Memory B cell (primary cell): ENCODE measurements around the gene CCDC82.

Experiments
- ATAC-seq: fragments of 150-1000 bp; cut with Tn5 transposase; 2 replicates; pipeline ENCODE4 v1.10.0; 2021; ENCODE audit warnings: low read depth, mild to moderate bottlenecking, moderate library complexity
- DNase-seq, 2 donors: peaks; one replicate each; pipeline ENCODE4 v3.0.0; 2022; ENCODE audit warnings: low spot score in 2 of 2
- H3K27ac Mint-ChIP-seq: one replicate; pipeline ENCODE4 v1.8.0; 2022; ENCODE audit warnings: mild to moderate bottlenecking, moderate library complexity, mixed read lengths
- H3K27me3 Mint-ChIP-seq: one replicate; pipeline ENCODE4 v1.8.0; 2022; ENCODE audit warnings: mixed read lengths
- H3K36me3 Mint-ChIP-seq: one replicate; pipeline ENCODE4 v1.8.0; 2022; ENCODE audit warnings: mild to moderate bottlenecking, mixed read lengths
- H3K4me1 Mint-ChIP-seq: one replicate; pipeline ENCODE4 v1.8.0; 2022; ENCODE audit warnings: mixed read lengths
- H3K4me3 Mint-ChIP-seq: one replicate; pipeline ENCODE4 v1.8.0; 2022; ENCODE audit warnings: mild to moderate bottlenecking, moderate library complexity, mixed read lengths
- H3K9me3 Mint-ChIP-seq: one replicate; pipeline ENCODE4 v1.8.0; 2022; ENCODE audit warnings: mixed read lengths

CCDC82 gene

DNA sequence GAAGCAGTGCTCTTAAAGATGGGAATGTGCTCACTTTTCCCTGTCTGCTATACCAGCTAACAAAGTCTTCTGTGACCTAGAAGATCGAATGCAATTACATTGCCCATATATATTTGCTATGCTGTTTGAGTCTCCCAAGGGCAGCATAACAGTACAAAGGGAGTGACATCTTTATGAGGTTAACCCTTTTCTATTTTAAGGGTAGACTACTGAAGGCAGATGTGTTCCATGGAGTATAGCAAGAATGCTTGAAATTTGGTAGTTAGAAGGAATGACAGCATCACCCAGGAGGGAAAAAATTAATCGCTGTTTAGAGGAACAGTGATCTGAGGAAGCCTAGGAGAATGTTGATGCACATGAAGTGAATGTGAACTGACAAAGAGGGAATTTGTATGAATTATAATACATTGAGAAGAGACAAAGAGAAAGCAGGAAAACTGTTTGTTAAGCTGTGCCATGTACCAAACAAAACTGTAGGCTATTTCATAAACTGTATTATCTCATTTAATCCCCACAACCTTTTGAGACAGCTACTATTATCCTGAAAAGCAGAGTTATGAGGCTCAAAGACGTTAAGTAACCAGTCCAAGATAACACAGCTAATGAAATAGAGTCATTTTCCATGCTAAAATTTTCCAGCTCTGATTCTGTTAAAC, 59.7 kb downstream of the CCDC82 start:
- ATAC-seq (no peak), DNase-seq (no peak)
- no peaks in the 10 kb centered on the region for H3K27me3 Mint-ChIP-seq

GRCh38 chr11:96329419-96329818, 60.3 kb downstream of the CCDC82 start:
- no peaks in the 10 kb centered on the region for H3K27me3 Mint-ChIP-seq
- no peaks in the 10 kb centered on the region for H3K9me3 Mint-ChIP-seq
- no peak for ATAC-seq
- no peak overlapping the region for H3K4me3 Mint-ChIP-seq
- no peak for DNase-seq
- peaks cover 31% of the 10 kb centered on the region for H3K4me1 Mint-ChIP-seq
- peaks cover 11% of the 10 kb centered on the region for H3K36me3 Mint-ChIP-seq
- H3K27ac Mint-ChIP-seq, result no peak overlapping the region

More for the DNA sequence above, 59.7 kb downstream of the CCDC82 start:
- Mint-ChIP-seq H3K9me3 (no peaks in the 10 kb centered on the region), H3K27ac (no peak overlapping the region), H3K36me3 (peaks cover 11% of the 10 kb centered on the region), H3K4me1 (peaks cover 32% of the 10 kb centered on the region), H3K4me3 (no peak overlapping the region)

DNA sequence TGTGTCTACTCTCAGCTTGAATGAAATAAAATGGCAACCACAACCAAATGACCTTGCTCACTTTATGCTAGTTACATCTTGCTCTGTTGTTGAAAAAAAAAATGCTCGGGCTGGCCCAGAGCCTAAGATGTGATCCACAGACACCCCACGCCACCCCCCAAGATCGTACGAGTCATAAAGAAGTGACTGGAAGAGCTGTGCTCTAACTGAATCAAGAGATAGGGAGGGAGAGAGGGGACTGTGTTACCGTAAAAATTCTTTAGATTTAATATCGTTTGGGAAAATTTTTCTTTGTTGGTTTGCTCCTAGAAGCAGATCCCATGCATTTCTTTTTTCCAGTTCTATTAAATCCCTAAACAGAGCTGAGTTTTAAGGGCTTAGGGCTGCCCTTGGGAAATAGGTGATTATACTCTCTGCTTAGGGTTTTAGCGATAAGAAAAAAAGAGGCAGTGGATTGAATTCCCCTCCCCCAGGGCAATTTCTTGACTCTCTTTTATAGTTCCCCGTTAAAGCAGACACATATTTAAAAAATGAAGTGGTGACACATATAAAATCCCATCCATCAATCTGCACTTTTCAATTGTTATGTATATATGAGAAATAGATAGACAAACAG, 61.2 kb downstream of the CCDC82 start:
- Mint-ChIP-seq H3K4me3 (no peak overlapping the region), H3K36me3 (peaks cover 13% of the 10 kb centered on the region), H3K9me3 (no peaks in the 10 kb centered on the region), H3K27ac (no peak overlapping the region), H3K4me1 (peaks cover 31% of the 10 kb centered on the region), H3K27me3 (no peaks in the 10 kb centered on the region)
- DNase-seq (no peak), ATAC-seq (no peak)

- Mint-ChIP-seq H3K36me3 (peaks cover 21% of the 10 kb centered on the region), H3K27ac (no peak overlapping the region), H3K4me1 (peaks cover 28% of the 10 kb centered on the region), H3K4me3 (no peak overlapping the region), H3K9me3 (no peaks in the 10 kb centered on the region), H3K27me3 (no peaks in the 10 kb centered on the region)
- ATAC-seq (no peak), DNase-seq (no peak)
Observed at GRCh38 chr11:96326959-96327358, 62.8 kb downstream of the CCDC82 start.

DNA sequence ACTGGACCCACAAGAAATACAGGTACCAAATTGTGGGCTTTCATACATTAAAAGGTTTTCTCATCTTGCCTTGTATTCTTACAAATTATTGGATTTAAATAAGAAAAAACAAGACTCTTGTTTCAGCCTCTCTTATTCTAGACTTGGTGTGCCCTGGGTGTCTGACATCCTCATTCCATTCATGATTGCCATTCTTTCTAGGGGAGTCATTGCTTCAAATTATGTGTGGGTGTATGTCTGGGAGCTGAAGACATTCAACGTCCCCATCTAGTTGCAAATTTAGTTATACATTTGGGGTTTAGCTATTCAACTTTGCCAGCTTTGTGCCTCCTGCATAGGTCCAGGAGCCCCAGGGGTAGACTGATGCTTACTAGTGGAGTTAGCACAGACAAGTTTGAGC, 64.8 kb downstream of the CCDC82 start:
- H3K27ac Mint-ChIP-seq, result peak overlapping the region; percentile 53
- H3K4me1 Mint-ChIP-seq, result peaks cover 26% of the 10 kb centered on the region
- H3K9me3 Mint-ChIP-seq, result no peaks in the 10 kb centered on the region
- no peak for DNase-seq
- H3K27me3 Mint-ChIP-seq, result no peaks in the 10 kb centered on the region
- peaks cover 20% of the 10 kb centered on the region for H3K36me3 Mint-ChIP-seq
- no peak overlapping the region for H3K4me3 Mint-ChIP-seq
- ATAC-seq, result no peak

GRCh38 chr11:96323642-96323985, 66.1 kb downstream of the CCDC82 start:
- Mint-ChIP-seq H3K4me3 (no peak overlapping the region), H3K36me3 (peaks cover 14% of the 10 kb centered on the region), H3K4me1 (peaks cover 26% of the 10 kb centered on the region), H3K9me3 (no peaks in the 10 kb centered on the region), H3K27ac (no peak overlapping the region), H3K27me3 (no peaks in the 10 kb centered on the region)
- ATAC-seq (no peak), DNase-seq (no peak)

DNA sequence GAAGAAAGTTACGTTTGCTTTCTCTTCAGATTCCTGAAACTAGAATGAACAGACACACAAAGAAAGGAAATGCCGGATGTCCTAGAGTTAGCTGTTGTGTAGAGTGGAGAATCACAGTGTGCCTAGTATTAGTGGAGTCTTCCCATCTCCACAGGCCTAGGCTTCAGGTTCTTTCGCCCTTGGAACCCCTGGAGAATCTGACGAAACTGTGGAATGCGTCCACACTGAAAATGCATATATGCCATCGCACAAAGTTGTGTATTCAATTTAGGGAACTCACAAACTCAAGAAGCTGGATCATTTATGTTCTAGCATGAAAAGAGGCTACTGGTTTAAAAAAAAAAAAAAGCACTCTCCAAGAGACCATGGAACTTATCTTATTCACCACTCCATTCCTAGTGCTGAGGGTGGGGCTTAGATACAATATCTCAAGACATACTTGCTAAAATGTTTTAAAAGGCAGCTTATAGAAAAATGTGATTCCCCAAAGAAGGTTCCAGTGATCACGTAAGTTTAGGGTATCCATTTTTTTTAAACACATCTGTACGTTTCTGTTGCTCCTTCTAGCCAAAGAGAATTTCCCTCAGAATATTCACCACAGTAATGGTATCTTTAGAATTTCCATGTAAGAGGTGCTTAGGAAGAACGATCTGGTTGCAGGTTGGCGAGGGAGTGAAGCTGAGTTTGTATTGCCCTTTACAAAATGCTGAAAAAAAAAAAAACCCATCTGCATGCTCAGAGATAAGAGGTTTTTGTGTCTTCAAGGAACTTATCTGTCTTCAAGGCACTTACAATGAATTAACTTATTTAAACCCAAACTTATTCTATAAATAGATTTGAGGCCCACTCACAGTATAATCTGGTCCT, 66.7 kb downstream of the CCDC82 start:
- Mint-ChIP-seq H3K36me3 (peaks cover 14% of the 10 kb centered on the region), H3K27me3 (no peaks in the 10 kb centered on the region), H3K4me1 (peaks cover 26% of the 10 kb centered on the region), H3K4me3 (no peak overlapping the region), H3K27ac (no peak overlapping the region), H3K9me3 (no peaks in the 10 kb centered on the region)
- no peak for ATAC-seq
- no peak for DNase-seq

DNA sequence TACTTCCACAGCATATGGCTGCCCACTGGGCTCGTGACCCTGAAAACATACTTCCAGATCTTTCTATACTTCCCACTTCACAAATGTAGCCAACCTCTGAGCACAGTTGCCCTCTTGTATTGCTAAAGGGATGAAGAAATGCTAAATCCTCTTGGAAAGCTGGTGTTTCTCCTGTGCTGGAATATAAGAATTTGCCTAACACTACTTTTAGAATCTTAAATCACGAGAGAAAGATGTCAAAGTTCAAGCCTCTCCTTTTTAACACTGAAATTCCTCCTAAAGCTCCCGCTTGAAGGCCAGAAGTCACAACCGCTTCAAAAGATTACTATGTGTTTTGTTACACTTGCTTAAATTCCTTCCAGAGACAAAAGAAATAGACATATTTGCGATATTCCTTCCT, 68.6 kb downstream of the CCDC82 start:
- Mint-ChIP-seq H3K4me1 (peaks cover 31% of the 10 kb centered on the region), H3K36me3 (peaks cover 25% of the 10 kb centered on the region), H3K9me3 (no peaks in the 10 kb centered on the region), H3K27me3 (no peaks in the 10 kb centered on the region), H3K27ac (no peak overlapping the region), H3K4me3 (no peak overlapping the region)
- DNase-seq (no peak), ATAC-seq (no peak)

GRCh38 chr11:96319898-96320656, 69.6 kb downstream of the CCDC82 start:
- Mint-ChIP-seq H3K4me1 (peaks cover 28% of the 10 kb centered on the region), H3K27me3 (no peaks in the 10 kb centered on the region), H3K9me3 (no peaks in the 10 kb centered on the region), H3K27ac (no peak overlapping the region), H3K4me3 (no peak overlapping the region), H3K36me3 (peaks cover 26% of the 10 kb centered on the region)
- DNase-seq (no peak), ATAC-seq (no peak)

- no peak for ATAC-seq
Observed at GRCh38 chr11:96318850-96319249, 70.9 kb downstream of the CCDC82 start.

GRCh38 chr11:96318399-96318798, 71.3 kb downstream of the CCDC82 start:
- no peak for ATAC-seq
- H3K4me3 Mint-ChIP-seq, result no peak overlapping the region
- H3K36me3 Mint-ChIP-seq, result peaks cover 24% of the 10 kb centered on the region
- H3K9me3 Mint-ChIP-seq, result no peaks in the 10 kb centered on the region
- DNase-seq, result no peak
- H3K4me1 Mint-ChIP-seq, result peaks cover 39% of the 10 kb centered on the region
- H3K27me3 Mint-ChIP-seq, result no peaks in the 10 kb centered on the region
- no peak overlapping the region for H3K27ac Mint-ChIP-seq

More at GRCh38 chr11:96318850-96319249, 70.9 kb downstream of the CCDC82 start:
- no peaks in the 10 kb centered on the region for H3K9me3 Mint-ChIP-seq
- no peaks in the 10 kb centered on the region for H3K27me3 Mint-ChIP-seq
- H3K27ac Mint-ChIP-seq, result no peak overlapping the region
- H3K4me1 Mint-ChIP-seq, result peaks cover 38% of the 10 kb centered on the region
- no peak for DNase-seq
- peaks cover 24% of the 10 kb centered on the region for H3K36me3 Mint-ChIP-seq
- H3K4me3 Mint-ChIP-seq, result no peak overlapping the region

- DNase-seq, result no peak
- peaks cover 43% of the 10 kb centered on the region for H3K4me1 Mint-ChIP-seq
- no peak overlapping the region for H3K4me3 Mint-ChIP-seq
- peaks cover 21% of the 10 kb centered on the region for H3K36me3 Mint-ChIP-seq
- ATAC-seq, result no peak
- H3K9me3 Mint-ChIP-seq, result no peaks in the 10 kb centered on the region
- H3K27ac Mint-ChIP-seq, result no peak overlapping the region
- no peaks in the 10 kb centered on the region for H3K27me3 Mint-ChIP-seq
Observed at GRCh38 chr11:96317985-96318384, 71.7 kb downstream of the CCDC82 start.

GRCh38 chr11:96317571-96317970, 72.1 kb downstream of the CCDC82 start:
- no peak overlapping the region for H3K4me3 Mint-ChIP-seq
- ATAC-seq (no peak), DNase-seq (no peak)
- no peaks in the 10 kb centered on the region for H3K27me3 Mint-ChIP-seq
- peaks cover 43% of the 10 kb centered on the region for H3K4me1 Mint-ChIP-seq
- no peak overlapping the region for H3K27ac Mint-ChIP-seq
- no peaks in the 10 kb centered on the region for H3K9me3 Mint-ChIP-seq
- H3K36me3 Mint-ChIP-seq, result peaks cover 18% of the 10 kb centered on the region

DNA sequence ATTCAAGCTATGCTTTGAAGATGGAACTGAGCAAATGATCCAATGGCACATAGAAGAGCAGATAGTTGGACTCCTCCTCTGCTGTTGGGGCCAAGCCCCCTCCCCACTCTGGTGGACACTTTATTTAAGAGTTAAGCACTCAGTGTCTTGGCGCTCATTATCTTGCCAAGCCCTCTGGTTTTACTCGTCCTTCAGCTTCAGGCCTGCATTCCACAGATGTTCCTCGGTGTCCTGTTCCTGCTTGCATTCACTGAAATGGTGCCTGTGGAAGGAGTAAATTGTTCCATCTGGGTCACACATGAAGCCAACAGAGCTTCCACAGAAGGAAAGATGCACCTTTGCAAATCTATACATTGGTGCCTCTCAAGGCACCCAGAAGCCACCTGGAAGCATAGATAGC, 72.8 kb downstream of the CCDC82 start:
- DNase-seq (no peak), ATAC-seq (no peak)
- H3K27me3 Mint-ChIP-seq, result no peaks in the 10 kb centered on the region
- peaks cover 16% of the 10 kb centered on the region for H3K36me3 Mint-ChIP-seq
- no peak overlapping the region for H3K27ac Mint-ChIP-seq
- H3K4me3 Mint-ChIP-seq, result no peak overlapping the region
- H3K9me3 Mint-ChIP-seq, result no peaks in the 10 kb centered on the region
- H3K4me1 Mint-ChIP-seq, result peaks cover 44% of the 10 kb centered on the region
